Left kidney (tissue), 2 donors: Measurements from ENCODE around the gene PATJ. TPM values are rescaled to one million over a fixed set of nuclear protein-coding genes. Genes with fewer than 3 reads are reported as not detected.
"Not testable (repeated sequence)": the region's sequence is repeated elsewhere in the genome, so short reads cannot be mapped to it uniquely, and the experiment has no call there.

Experiments used
- DNase-seq: peaks from one replicate; pipeline ENCODE4 v3.0.0-alpha.2; 2013
- polyA plus RNA-seq: library from polyadenylated mRNA; unstranded; fragments of 120-200 nt; gene quantifications from one replicate; pipeline ENCODE4 v1.2.1, GENCODE V29; 2013; ENCODE audit not compliant: insufficient read length

The PATJ gene
- polyA plus RNA-seq, 1 donor, result 65.6 TPM

DNA sequence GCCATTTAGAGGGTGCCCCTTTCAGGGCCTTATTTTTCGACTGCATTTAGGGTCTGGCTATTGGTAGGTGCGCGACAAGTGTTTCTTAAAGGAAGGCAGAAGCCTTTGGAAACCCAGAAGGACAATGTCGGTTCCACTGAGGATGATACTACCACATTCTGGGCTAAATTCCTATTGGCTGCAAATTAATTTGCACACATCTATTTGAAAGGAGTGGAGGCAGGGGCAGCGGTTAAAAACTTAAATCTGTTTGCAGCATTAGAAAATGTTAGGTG, 1.1 kb downstream of the PATJ start:
- no peak for DNase-seq

DNA sequence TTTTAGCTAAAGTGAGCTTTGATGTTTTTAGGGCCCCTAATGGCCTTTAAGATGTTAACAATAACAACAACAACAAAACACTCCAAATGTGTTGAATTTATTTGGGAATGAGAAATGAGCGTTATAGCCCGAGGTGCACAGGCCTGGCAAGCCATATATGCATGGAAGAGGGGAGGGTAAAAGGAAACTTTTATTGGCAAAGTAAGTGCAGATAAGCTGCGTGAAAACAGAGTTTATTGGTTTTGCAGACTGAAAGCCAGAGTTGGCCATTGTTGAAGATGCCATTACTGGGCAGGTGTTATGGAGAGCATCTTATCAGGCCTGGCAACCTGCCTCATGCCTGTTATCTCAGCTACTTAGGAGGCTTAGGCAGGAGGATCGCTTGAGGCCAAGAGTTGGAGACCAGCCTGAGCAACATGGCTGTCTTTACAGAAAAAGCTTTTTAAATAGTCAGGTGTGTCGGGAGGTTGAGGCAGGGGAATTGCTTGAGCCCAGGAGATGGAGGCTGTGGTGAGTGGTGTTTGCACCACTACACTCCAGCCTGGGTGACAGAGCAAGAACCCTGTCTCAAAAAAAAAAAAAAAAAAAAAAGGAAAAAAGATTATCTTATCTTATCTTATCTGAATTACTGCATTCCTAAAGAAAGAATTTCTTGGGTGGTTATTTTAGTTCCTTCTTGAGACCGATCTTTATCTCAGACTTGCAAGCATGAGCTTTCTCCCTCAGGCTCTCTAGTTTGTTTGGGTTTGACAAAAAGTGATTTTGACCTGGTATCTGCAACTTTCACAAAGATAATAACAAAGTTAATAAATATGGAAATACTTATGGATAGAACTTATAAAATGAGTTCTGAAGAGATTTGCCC, 1.7 kb downstream of the PATJ start:
- no peak for DNase-seq

DNA sequence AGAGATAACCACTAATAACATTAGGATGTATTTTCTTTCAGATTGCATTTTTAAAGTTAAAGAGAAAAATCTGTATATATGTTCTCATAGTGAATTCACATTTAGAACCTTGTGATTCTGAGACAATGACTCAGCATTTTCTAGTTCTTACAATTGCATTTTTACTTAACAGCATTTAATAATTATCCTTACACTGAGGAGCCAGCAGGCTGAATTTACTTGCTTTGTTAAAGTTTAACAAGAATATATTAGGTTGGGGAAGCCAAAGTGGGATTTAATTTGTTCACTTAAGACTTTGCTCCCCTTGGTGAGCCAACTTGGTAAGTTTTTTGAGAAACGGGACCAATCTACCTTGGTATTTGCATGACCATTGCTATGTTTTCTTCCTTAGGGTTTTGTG, 4.5 kb downstream of the PATJ start:
- DNase-seq, result no peak

DNA sequence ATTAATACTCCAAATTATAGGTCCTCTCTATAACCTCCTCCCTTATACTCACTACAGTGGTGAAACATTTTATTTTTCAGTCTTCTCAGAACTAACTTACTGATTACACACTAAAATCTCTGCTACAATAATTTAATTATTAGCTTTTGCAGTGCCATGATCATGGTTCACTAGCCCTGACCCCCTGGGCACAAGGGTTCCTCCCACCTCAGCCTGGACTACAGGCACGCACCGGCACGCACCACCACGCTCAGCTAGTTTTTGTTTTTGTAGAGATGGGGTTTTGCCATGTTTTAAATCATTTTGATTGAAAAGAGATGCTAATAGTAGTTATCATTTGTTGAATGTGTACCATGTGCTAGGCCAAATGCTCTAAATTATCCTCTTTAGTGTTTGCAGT, 6.3 kb downstream of the PATJ start:
- DNase-seq, result no peak

DNA sequence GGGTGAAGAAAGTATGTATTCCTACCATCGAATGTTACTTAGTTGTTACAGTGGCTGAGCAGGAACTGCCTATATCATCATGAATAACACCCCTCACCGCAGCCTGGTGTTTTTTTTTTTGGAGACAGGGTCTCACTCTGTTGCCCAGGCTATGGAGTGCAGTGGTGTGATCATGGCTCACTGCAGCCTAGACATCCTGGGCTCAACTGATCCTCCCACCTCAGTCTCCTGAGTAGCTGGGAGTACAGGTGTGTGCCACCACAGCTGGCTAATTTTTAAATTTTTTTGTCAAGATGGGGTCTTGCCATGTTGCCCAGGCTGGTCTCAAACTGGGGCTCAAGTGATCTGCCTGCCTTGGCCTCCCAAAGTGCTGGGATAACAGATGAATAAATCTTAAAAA, 7.3 kb downstream of the PATJ start:
- DNase-seq, result no peak

DNA sequence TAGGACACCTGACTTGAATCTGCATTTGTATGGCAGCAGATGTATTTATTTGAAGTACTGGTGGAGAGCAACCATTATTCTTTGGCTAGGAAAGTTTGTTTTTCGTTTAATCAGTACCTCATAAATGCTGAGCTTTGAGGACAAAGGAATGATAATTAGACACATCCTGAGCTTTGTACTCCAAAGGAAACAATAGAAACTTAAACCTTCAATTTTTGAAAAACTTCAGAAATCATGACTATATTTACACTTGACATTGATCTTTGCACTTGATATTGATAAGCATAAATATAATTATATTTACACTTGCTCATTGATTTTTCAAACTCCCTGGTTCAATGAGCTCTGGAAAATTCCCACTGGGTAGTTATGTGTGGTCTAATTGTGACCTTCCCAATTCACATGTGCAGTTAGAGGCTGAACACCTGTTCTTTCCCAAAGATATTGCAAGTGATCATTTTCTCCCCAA, 10.7 kb downstream of the PATJ start:
- DNase-seq, result no peak

DNA sequence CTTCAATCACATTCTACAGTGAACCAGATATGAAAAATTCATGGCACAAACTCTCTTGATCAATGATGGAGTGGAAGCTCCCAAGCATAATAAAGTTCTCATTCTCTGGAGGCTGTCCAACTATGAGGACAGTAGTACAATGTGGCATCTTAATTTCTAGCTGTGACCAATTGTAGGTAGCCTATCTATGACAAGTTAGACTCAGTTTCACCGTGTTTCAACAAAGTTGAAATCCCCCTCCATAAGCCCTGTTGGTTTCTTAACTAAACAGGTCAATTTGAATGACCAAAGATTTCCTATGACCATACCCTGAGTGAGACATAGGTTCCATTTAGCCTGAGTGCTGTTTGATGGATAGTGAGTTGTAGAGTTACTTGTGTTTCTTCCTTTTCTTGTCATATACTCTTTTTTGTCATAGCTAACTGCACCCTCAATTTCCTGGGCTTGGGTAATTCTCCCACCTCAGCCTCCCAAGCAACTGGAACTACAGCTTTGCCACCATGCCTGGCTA, 11.8 kb downstream of the PATJ start:
- DNase-seq, result no peak

DNA sequence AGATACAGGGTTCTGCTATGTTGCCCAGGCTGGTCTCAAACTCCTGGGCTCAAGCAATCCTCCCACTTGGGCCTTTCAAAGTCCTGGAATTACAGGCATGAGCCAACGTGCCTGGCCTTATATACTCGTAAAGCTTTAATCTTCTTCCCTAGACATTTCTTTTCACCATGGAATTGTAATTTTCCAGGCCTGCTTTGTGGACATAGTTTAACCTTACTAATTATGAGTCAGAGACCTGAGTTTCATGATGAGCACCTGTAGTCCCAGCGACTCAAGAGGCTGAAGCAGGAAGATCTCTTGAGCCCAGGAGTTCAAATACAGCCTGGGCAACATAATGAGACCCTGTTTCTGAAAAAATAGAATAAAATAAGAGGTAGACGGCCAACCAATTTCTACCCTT, 12.3 kb downstream of the PATJ start:
- no peak for DNase-seq

DNA sequence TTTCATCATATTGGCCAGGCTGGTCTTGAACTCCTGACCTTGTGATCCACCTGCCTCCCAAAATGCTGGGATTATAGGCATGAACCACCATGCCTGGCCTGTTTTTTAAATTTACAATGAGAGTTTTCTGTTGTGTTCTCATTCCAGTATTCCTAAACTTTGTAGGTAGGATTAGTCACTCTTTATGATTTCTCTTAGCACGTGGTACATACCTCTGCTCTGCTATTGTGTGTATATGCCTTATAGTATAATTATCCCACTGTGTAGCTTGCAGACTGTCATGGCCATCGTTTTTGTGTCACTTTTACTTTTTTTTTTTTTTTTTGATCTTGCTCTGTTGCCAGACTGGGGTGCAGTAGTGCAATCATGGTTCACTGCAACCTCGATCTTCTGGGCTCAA, 14.5 kb downstream of the PATJ start:
- DNase-seq, result no peak

DNA sequence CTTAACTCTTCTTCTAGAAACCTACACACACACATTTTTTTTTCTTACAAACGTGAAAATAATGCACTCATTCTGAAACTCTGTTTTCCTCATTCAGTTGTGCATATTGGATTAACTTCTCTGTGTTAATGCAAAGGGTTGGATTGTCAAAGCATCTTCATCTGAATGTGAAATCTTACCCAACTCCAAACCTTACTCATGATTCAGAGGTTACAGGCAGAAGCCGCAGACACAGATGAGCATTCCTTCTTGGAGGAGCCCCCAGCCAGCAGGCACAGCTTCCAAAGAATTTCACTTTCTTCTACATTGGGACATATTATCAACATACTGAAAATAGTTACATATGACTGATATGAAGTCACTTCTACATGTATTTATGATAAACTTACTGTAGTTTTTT, 15.7 kb downstream of the PATJ start:
- no peak for DNase-seq

DNA sequence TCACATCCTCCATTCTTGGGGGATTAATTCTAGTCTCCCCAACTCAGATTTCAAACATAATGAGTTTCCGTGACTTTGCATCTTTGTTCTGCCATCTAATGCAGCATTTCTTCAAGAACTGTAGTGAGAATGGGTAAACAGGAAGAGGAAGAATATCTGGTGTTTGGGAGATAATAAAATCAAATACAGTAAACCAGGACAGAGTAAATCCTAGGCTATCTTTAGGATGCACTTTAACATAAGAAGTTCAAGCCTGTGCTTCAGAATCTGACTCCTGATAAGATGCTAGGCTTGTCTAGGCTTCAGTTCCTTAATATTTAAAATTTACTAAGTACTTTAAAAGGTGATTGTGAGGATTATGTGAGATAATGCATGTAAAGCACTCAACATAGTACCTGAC, 27.9 kb downstream of the PATJ start:
- no peak for DNase-seq

DNA sequence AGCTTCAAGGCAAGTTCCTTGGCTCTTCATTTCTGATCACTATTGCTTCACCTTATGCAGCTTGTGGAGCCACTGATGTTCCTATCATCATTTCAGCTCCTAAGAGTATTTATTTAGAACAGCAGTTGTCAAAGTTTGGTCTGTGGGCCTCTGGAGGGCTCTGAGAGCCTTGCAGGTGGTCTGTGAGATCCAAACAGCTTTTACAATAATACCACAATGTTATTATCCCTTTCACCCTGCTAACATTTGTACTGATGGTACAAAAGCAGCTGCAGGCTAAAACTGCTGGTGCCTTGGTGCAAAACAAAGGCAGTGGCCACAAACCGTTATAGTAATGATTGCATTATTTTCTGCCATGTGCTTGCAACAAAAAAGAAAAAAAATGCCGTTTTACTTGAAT, 33.8 kb downstream of the PATJ start:
- no peak for DNase-seq

DNA sequence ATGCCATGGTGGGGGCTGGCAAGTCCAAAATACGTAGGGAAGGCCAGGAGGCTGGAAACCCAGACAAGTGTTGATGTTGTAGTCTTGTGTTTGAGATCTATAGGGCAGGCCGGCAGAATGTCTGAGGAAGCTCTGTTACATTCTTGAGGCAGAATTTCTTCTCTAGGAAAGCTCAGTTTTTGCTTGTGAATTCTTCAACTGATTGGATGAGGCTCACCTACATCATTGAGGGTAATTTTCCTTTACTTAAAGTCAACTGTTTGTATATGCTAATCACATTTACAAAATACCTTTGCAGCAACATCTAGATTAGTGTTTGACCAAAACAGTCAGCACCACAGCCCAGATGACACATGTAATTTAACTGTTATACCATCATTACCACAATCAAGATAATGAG, 37.0 kb downstream of the PATJ start:
- no peak for DNase-seq

DNA sequence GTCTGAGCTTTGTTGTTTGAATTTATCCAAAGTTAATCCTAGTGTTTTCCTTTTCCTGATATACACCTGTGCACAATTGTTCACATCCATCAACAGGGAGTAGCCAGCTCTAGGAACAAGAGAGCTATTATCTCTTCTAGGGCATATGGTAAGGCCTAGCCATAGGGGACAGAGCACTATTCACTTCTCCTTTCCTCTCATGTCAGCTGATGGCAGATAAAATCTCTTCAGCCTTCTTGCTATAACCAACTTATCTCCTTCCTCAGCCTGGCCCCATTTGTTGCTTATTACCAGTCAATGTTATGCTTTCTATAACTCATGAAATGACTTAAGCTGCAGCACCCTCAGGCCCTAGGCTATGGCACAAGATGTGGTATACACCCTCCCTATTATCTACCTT, 38.9 kb downstream of the PATJ start:
- DNase-seq, result no peak

DNA sequence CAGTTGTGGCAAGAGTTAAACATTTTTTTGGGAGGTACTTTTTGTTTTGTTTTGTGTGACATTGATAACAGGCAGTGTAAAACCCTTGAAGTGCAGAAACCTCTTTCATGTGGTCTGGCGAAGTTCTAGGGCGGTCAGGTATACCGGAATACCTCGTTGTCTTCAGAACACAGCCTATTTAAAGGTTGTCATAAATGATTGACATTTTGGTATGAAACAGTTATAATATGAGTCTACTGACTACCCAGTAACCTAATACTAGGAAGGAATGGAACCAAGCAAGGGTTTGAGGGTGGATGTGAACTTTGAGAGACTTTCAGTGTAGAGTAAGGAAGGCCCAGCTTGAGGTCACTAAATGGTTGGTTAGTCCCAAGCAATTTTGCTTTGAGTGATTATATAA, 40.5 kb downstream of the PATJ start:
- no peak for DNase-seq

DNA sequence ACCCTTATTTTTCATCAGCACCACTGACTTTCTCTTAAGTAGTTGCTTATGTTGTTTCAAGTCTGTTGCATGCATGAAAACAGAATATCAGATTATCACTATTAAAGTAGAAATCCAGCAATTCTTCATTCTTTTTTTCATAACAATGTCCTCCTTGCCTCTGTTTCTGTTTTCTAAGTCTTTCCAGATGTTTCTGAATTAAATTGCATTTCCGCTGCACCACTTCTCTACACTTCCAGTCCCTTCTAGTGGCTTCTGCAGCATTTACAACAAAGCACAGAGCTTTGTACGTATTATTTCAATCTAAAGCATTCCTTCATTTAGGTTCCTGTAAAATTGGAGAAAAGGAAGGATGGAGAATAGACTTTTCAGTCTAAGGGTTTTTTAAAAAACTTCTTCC, 42.4 kb downstream of the PATJ start:
- DNase-seq, result no peak

DNA sequence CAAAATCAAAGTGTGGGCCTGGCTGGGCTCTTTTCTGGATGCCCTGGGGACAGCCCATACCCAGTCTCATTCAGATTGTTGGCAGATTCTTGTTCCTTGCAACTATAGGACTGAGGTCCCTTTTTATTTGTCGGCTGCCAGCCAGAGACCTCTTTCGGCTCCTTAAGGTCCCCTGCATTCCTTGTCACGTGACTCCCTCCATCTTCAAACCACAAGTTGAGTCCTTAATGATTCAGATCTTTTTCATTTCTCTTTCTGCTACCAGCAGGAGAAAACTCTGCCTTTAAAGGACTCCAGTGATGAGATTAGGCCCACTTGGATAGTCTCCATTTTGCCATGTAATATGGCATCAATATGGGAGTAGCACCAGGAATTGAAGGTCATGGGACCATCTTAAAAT, 48.6 kb downstream of the PATJ start:
- no peak for DNase-seq

DNA sequence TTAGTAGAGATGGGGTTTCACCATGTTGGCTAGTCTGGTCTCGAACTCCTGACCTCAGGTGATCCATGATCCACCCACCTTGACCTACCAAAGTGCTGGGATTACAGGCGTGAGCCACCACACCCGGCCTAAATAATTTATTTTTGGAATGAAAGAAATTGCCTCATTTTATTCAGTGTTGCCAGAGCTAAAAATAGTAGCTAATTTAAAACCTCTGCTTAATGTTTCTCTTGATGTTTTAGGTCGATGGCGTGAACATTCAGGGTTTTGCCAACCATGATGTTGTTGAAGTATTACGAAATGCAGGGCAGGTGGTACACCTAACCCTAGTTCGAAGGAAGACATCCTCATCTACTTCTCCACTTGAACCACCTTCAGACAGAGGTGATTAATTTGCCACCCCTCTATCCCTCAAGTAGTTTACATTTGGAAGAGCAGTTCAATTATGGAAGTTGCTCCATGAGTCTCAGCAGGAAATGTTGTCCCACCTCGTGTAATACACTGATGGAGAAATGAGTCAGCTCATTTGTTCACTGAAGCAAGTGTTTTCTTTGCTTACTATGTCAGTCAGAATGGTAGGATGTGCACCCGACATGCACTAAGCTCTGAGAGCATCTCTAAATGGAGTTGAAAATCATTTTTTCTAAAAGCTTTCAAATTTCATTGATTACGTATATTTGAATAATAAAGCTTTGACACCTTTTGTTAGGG, 54.9 kb downstream of the PATJ start:
- DNase-seq, result no peak

DNA sequence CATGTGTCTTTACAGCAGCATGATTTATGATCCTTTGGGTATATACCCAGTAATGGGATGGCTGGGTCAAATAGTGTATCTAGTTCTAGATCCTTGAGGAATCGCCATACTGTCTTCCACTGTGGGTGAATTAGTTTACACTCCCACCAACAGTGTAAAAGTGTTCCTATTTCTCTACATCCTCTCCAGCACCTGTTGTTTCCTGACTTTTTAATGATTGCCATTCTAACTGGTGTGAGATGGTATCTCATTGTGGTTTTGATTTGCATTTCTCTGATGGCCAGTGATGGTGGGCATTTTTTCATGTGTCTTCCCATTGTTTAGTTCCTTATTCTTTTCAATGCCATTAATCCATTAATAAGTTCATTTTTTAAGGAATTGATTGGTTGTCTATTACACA, 58.8 kb downstream of the PATJ start:
- not testable (repeated sequence) for DNase-seq

DNA sequence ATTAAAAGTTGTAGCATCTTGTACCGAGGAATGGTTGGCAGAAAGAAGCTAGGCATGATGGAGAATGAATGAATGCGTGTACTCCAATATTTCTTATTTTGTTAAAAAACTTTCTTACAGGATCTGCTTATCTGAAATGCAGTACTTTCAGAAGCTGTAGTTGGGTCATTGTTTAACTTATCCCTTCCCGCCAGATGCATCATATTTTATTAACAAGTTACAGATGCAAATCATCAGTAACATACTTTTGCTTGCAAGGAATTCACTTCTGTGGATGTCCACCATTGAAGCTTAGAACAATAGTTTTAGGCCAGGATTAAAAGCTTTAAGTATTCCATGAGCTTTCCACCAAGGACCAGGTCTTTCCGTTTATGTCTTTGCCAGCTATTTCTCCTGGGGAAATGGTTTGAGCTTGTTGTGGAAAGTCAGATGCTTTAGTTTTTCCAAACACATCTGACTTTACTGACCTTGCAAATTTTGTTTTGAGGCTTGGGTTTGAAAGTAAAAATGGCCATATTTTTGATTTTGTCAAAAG, 65.4 kb downstream of the PATJ start:
- no peak for DNase-seq

DNA sequence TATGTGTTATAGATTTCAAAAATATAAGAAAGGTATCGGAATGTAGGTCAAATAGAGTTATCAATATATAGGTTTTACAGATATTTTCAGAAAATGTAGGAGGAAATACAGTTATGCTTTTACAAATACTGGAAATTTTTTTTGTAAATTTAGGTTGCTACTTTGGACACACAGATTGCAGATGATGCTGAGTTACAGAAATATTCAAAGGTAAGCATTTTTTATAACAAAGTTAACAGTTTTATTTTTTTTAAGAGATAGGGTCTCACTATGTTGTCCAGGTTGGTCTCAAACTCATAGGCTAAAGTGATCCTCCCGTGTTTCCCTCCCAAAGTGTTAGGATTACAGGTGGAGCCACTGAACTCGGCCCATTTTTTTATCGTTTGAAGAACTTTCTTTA, 66.0 kb downstream of the PATJ start:
- no peak for DNase-seq

DNA sequence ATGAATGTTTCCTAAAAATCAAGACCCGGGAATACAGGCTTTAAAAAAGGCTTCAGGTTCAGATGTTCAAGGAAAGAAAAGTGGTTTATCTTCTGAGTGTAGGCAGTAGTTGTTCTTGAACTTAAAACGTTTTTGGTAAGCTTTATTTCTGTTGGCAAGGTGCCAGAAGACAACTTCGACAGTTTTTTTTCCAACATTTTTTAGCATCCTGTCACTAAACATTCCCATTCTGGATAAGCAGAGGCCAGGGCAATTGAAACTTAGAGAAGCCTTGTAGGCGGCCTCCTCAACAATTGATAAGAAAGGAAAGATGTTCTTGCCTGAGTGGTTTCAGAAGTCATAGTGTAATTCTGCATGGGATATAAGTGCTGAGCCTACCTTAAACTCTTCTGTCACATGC, 66.7 kb downstream of the PATJ start:
- no peak for DNase-seq

DNA sequence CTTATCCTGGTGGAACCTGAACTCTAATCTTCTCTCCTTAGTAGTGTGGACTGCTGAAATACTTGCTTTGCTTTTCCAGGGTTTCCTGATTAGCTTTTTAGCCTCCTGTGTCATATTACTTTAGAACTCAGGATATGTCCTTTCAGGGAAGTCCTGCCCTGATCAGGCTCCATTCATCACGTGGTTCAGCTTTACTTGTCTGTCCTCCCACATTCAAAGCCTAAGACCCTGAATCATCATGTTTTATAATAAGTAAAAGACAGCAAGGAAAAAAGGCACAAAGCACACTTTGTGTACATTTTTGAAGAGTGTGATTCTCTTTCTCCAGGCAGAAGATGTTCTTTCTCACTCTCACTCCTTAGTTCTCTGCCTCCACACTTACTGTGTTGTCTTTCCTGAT, 70.6 kb downstream of the PATJ start:
- no peak for DNase-seq

DNA sequence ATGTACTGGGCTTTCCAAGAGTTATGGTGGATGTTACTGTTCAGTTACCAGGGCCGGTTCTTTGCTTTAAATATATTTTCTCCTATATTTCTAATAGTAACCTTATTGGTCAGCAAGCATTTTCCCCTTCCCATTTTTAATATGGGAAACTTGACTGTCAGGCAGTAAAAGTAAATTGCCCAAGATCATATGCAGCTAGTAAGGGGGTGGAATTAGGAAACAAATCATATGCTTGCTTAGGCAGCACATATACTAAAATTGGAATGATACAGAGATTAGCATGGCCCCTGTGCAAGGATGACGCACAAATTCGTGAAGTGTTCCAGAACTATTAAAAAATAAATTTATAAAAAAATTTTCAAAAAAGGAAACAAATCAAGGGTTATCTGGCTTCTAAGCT, 73.9 kb downstream of the PATJ start:
- DNase-seq, result no peak
